ENCODE data around the gene EHMT1. TPM values are rescaled to one million over a fixed set of nuclear protein-coding genes. Genes with fewer than 3 reads are reported as not detected.
"Not testable (repeated sequence)": the region's sequence is repeated elsewhere in the genome, so short reads cannot be mapped to it uniquely, and the experiment has no call there.

The EHMT1 gene
- total and polyA plus RNA-seq, 2 of the 13 experiments (the other 11 are each of a cell fraction or from before 2014, with no cell fraction given): 23.0 to 27.1 TPM

GRCh38 chr9:137734181-137734580, 115.4 kb downstream of the EHMT1 start:
- peaks cover 12 to 52% of the 10 kb centered on the region in 2 experiments for H3K36me3 ChIP-seq (replicated peaks in 1 of 2; ENCODE audit: control insufficient read depth in 1 of 2, insufficient read depth in 2 of 2, low read length in 2 of 2)
- H3K4me3 ChIP-seq (replicated peaks in 1 of 3; ENCODE audit: insufficient read depth in 1 of 3, low read depth in 2 of 3, low read length in 3 of 3): no peak overlapping the region
- peaks cover 23% of the 10 kb centered on the region for H3K4me1 ChIP-seq (ENCODE audit: insufficient read depth, low read length)
- H3K4me2 ChIP-seq (ENCODE audit: low read depth, low read length): no peak overlapping the region
- FAIRE-seq (no peak), ATAC-seq (no peak), DNase-seq (ENCODE audit: low spot score) (no peak)
- WGBS (ENCODE audit: low lambda C conversion rate): 69% methylated on average over 2 of the region's 2 CpGs
- H3K27ac ChIP-seq (ENCODE audit: extremely low read length, insufficient read depth, low read length): peak overlapping the region; percentile 59
- H3K9me3 ChIP-seq (ENCODE audit: low read length): peaks cover 10% of the 10 kb centered on the region; the same call in 1 of the 2 replicates
- ChIA-PET CTCF (ENCODE audit: low intra/inter-chr PET ratio, low total read pairs) (no interaction called here), POLR2A (no interaction called here)
- TF ChIP-seq TFE3 (CRISPR knock-in tag; IDR thresholded peaks at IDR 0.05) (no peak), ZBTB7B (CRISPR knock-in tag; IDR thresholded peaks at IDR 0.05) (no peak), GLI4 (CRISPR knock-in tag; IDR thresholded peaks at IDR 0.05; ENCODE audit: borderline replicate concordance) (no peak), ZNF160 (CRISPR knock-in tag; IDR thresholded peaks at IDR 0.05) (peak; percentile 97), CERS6 (CRISPR knock-in tag; IDR thresholded peaks at IDR 0.05) (no peak)
- BruUV-seq (replicated peaks): no TSS peak
- no peak overlapping the region for H3K9ac ChIP-seq (ENCODE audit: insufficient read depth, low read depth, low read length)
- no peaks in the 10 kb centered on the region for H3K27me3 ChIP-seq (ENCODE audit: control insufficient read depth in 1 of 2, insufficient read depth in 2 of 2, low read length in 2 of 2)
- no peaks in the 10 kb centered on the region for H3K79me2 ChIP-seq (ENCODE audit: insufficient read depth, low read length)
- no peak overlapping the region for H2AFZ ChIP-seq (ENCODE audit: low read length)
- in situ Hi-C loops (cut with HindIII; ENCODE audit: extremely low pct_ligation_motif_present, low pct_unique_long_range_greater_than_20kb): no loop called here
- intact Hi-C loops (cut with micrococcal nuclease; ENCODE audit: unreplicated experiment): no loop called here
- no peaks in the 10 kb centered on the region for H4K20me1 ChIP-seq (ENCODE audit: insufficient read depth, low read length)

- BruUV-seq (replicated peaks); POLR2A ChIA-PET; H3K9me3 ChIP-seq (ENCODE audit: low read length); H3K4me2 ChIP-seq (ENCODE audit: low read depth, low read length); CTCF ChIA-PET (ENCODE audit: low intra/inter-chr PET ratio, low total read pairs); H3K9ac ChIP-seq (ENCODE audit: insufficient read depth, low read depth, low read length); FAIRE-seq; H3K4me3 ChIP-seq (replicated peaks in 1 of 3; ENCODE audit: insufficient read depth in 1 of 3, low read depth in 2 of 3, low read length in 3 of 3); DNase-seq (ENCODE audit: low spot score); H3K79me2 ChIP-seq (ENCODE audit: insufficient read depth, low read length); ATAC-seq; H3K27ac ChIP-seq (ENCODE audit: extremely low read length, insufficient read depth, low read length); in situ Hi-C loops (cut with HindIII; ENCODE audit: extremely low pct_ligation_motif_present, low pct_unique_long_range_greater_than_20kb); H4K20me1 ChIP-seq (ENCODE audit: insufficient read depth, low read length); intact Hi-C loops (cut with micrococcal nuclease; ENCODE audit: unreplicated experiment); H3K27me3 ChIP-seq (ENCODE audit: control insufficient read depth in 1 of 2, insufficient read depth in 2 of 2, low read length in 2 of 2); H2AFZ ChIP-seq (ENCODE audit: low read length): not testable (repeated sequence)
- peaks cover 11 to 31% of the 10 kb centered on the region in 2 experiments for H3K36me3 ChIP-seq (replicated peaks in 1 of 2; ENCODE audit: control insufficient read depth in 1 of 2, insufficient read depth in 2 of 2, low read length in 2 of 2)
- WGBS (ENCODE audit: low lambda C conversion rate): 94% methylated on average over 7 of the region's 14 CpGs
- H3K4me1 ChIP-seq (ENCODE audit: insufficient read depth, low read length): peaks cover 18% of the 10 kb centered on the region
Measured at GRCh38 chr9:137738182-137738696, 119.4 kb downstream of the EHMT1 start.

Measured in HepG2 (cell line).